SK-N-SH (cell line): ENCODE results near the gene UBE2Q1.

Experiments used
- CTCF ChIP-seq: fragments of 200-600 bp; sonication (generic); IDR thresholded peaks from 2 replicates; pipeline ENCODE4 v1.6.1; 2017; ENCODE audit warnings: antibody characterized with exemption, mild to moderate bottlenecking, moderate library complexity
- FOSL2 ChIP-seq: IDR thresholded peaks from 2 replicates; pipeline ENCODE4 v1.4.0; 2012; ENCODE audit warnings: low read depth, mild to moderate bottlenecking, moderate library complexity, borderline replicate concordance
- GATA2 ChIP-seq: sonication (generic); formaldehyde crosslinking; IDR thresholded peaks from 2 replicates; pipeline ENCODE4 v1.5.0; 2020; ENCODE audit warnings: mild to moderate bottlenecking, missing genetic modification reagents
- JUND ChIP-seq: IDR thresholded peaks from 2 replicates; pipeline ENCODE4 v1.4.0; 2012
- PBX3 ChIP-seq: IDR thresholded peaks from 2 replicates; pipeline ENCODE4; 2012
- RAD21 ChIP-seq: IDR thresholded peaks from 2 replicates; pipeline ENCODE4 v1.6.1; 2012; ENCODE audit warnings: mild to moderate bottlenecking, low read length
- REST ChIP-seq: IDR thresholded peaks from 2 replicates; pipeline ENCODE4 v1.6.1; 2012; ENCODE audit warnings: mild to moderate bottlenecking, low read depth, low read length, moderate library complexity
- SIN3A ChIP-seq: IDR thresholded peaks from 2 replicates; pipeline ENCODE4 v1.6.1; 2012; ENCODE audit warnings: low read depth, mild to moderate bottlenecking, low read length, moderate library complexity, borderline replicate concordance
- SMC3 ChIP-seq: IDR thresholded peaks from 2 replicates; pipeline ENCODE4 v1.6.1; 2012; ENCODE audit warnings: low read depth, low read length, improper control_type of control experiment
- YY1 ChIP-seq: IDR thresholded peaks from 2 replicates; pipeline ENCODE4 v1.4.0; 2012; ENCODE audit warnings: low read depth, mild to moderate bottlenecking

GRCh38 chr1:154524881-154525280, 33.6 kb downstream of the UBE2Q1 start:
- no peak for TF ChIP-seq FOSL2
- no peak for TF ChIP-seq REST
- TF ChIP-seq CTCF = no peak
- TF ChIP-seq PBX3 = no peak
- no peak for TF ChIP-seq JUND
- TF ChIP-seq SIN3A = no peak
- TF ChIP-seq YY1 = no peak
- TF ChIP-seq SMC3 = no peak
- TF ChIP-seq RAD21 = no peak
- no peak for TF ChIP-seq GATA2 (CRISPR knock-in tag)
